ENCODE data around the gene SUGP2.

DNA sequence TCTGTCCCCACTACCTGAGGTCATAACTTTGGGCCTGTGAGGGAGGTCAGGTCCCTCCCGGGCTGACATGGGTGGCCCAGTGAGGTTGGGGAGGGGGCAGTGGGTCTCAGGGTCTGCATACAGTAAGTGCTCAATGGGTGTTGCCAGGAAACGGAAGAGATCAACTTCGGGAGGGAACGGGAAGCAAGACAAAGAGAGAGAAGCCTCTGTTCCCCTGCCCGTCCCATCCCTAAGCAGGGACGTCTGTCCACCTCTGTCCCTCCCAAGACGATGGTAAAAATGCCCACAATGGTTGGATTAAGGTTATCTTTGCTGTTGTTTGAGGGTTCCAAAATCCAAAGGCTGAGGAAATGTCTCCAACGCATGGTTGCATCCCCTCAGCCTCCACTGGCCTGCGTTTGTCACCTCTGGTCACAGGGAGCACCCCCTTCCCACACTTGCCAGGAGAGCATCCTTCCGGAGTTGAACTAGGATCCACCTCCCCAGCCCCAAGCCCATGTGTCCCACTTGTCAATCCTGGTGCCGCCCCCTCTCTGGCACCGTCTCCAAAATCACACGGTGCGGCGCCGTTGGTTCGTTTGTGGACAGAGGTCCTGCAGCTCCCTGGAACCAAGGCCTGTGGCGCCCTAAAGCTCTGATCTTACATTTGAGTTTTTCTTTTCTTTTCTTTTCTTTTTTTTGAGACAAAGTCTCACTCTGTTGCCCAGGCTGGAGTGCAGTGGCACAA is 91.5 kb downstream of the SUGP2 start:
- no peak for TF ChIP-seq CTCF (IDR thresholded peaks at IDR 0.05)
- TF ChIP-seq EZH2 (IDR thresholded peaks at IDR 0.05): no peak
- TF ChIP-seq EZH2phosphoT487 (IDR thresholded peaks at IDR 0.05): no peak
